ENCODE measurements around the gene RAB33B. TPM values are rescaled to one million over a fixed set of nuclear protein-coding genes. Genes with fewer than 3 reads are reported as not detected.
"Not testable (repeated sequence)": the region's sequence is repeated elsewhere in the genome, so short reads cannot be mapped to it uniquely, and the experiment has no call there.

Gene RAB33B
- total and polyA plus RNA-seq, 9 of the 15 experiments (the other 6 are each of a cell fraction or from before 2014, with no cell fraction given) = 1.7 to 3.7 (median 3.0) TPM

DNA sequence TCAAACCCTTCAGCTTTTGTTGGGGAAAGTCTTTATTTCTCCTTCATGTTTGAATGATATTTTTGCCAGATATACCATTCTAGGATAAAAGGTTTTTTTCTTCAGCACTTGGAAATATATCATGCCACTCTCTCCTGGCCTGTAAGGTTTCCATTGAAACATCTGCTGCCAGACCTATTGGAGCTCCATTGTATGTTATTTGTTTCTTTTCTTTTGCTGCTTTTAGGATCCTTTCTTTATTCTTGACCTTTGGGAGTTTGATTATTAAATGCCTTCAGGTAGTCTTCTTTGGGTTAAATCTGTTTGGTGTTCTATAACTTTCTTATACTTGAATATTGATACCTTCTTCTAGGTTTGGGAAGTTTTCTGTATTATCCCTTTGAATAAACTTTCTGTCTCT is 14.8 kb downstream of the RAB33B start:
- H2AFZ ChIP-seq (ENCODE audit: low read depth, low read length); CTCF ChIA-PET (ENCODE audit: low intra/inter-chr PET ratio); in situ Hi-C loops (cut with MboI); H3K4me3 ChIP-seq; intact Hi-C loops (cut with micrococcal nuclease); H3K27me3 ChIP-seq (ENCODE audit: control insufficient read depth in 2 of 2, insufficient read depth in 2 of 2, low read length in 2 of 2); H3K9me3 ChIP-seq (replicated peaks; ENCODE audit: control insufficient read depth, insufficient read depth, low read depth, low read length); BruUV-seq (replicated peaks); H3K79me2 ChIP-seq (ENCODE audit: control insufficient read depth, insufficient read depth, low read length); H3K9me1 ChIP-seq (ENCODE audit: control insufficient read depth, insufficient read depth, low read length); H3K36me3 ChIP-seq (ENCODE audit: control insufficient read depth, insufficient read depth, low read length); FAIRE-seq; H4K20me1 ChIP-seq (replicated peaks; ENCODE audit: control insufficient read depth, insufficient read depth, low read length); H3K27ac ChIP-seq (ENCODE audit: extremely low read depth, low read depth, low read length); H3K4me1 ChIP-seq (replicated peaks in 1 of 2; ENCODE audit: control insufficient read depth in 2 of 2, insufficient read depth in 2 of 2, low read length in 2 of 2); H3K4me2 ChIP-seq (ENCODE audit: insufficient read depth, low read length); DNase-seq (ENCODE audit: extremely low read depth in 1 of 4, low spot score in 3 of 4); POLR2A ChIA-PET; H3K9ac ChIP-seq (ENCODE audit: insufficient read depth in 1 of 2, low read depth in 2 of 2, low read length in 2 of 2); ATAC-seq: not testable (repeated sequence)
- TF ChIP-seq CBX5 (IDR thresholded peaks at IDR 0.05; ENCODE audit: borderline replicate concordance, low read depth) (0 out of 2 replicates have a peak, but pooled peaks have one; percentile 34), TRIM28 (IDR thresholded peaks at IDR 0.05) (0 out of 2 replicates have a peak, but pooled peaks have one; percentile 35)

DNA sequence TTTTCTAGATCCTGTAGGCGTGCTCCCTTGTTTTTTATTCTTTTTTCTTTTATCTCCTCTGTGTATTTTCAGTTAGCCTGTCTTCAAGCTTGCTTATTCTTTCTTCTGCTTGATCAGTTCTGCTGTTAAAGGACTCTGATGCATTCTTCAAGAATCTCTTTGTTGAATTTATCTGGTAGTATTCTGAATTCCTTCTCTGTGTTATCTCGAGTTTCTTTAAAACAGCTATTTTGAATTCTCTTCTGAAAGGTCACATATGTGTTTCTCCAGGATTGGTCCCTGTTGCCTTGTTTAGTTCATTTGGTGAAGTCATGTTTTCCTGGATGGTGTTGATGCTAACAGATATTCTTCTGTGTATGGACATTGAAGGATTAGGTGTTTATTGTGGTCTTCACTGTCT is 15.3 kb downstream of the RAB33B start:
- Histone ChIP-seq H3K36me3 (ENCODE audit: control insufficient read depth, insufficient read depth, low read length) (peaks cover 5% of the 10 kb centered on the region), H3K9ac (ENCODE audit: insufficient read depth in 1 of 2, low read depth in 2 of 2, low read length in 2 of 2) (no peak overlapping the region), H4K20me1 (replicated peaks; ENCODE audit: control insufficient read depth, insufficient read depth, low read length) (no peaks in the 10 kb centered on the region), H2AFZ (ENCODE audit: low read depth, low read length) (no peak overlapping the region), H3K27ac (ENCODE audit: extremely low read depth, low read depth, low read length) (no peak overlapping the region), H3K9me3 (replicated peaks; ENCODE audit: control insufficient read depth, insufficient read depth, low read depth, low read length) (no peaks in the 10 kb centered on the region; the same call in 1 of the 2 replicates), H3K4me2 (ENCODE audit: insufficient read depth, low read length) (no peak overlapping the region), H3K9me1 (ENCODE audit: control insufficient read depth, insufficient read depth, low read length) (no peaks in the 10 kb centered on the region), H3K4me3 (no peak overlapping the region), H3K4me1 (replicated peaks in 1 of 2; ENCODE audit: control insufficient read depth in 2 of 2, insufficient read depth in 2 of 2, low read length in 2 of 2) (no peaks in the 10 kb centered on the region), H3K27me3 (ENCODE audit: control insufficient read depth in 2 of 2, insufficient read depth in 2 of 2, low read length in 2 of 2) (no peaks in the 10 kb centered on the region), H3K79me2 (ENCODE audit: control insufficient read depth, insufficient read depth, low read length) (no peaks in the 10 kb centered on the region)
- CTCF ChIA-PET (ENCODE audit: low intra/inter-chr PET ratio) = no interaction called here
- no peak for FAIRE-seq
- DNase-seq (ENCODE audit: extremely low read depth in 1 of 4, low spot score in 3 of 4) = no peak
- ATAC-seq = no peak
- POLR2A ChIA-PET = interaction anchor here (0.6 kb wide), 1 partner anchor 9 kb away, joined by 3 read pairs; no protein-coding TSS in a partner anchor
- no TSS peak for BruUV-seq (replicated peaks)
- TF ChIP-seq NCOA2 (IDR thresholded peaks at IDR 0.05; ENCODE audit: partially characterized antibody in 2 of 2) (no peak), ETS2 (tag; IDR thresholded peaks at IDR 0.05; ENCODE audit: borderline replicate concordance, poor library complexity, severe bottlenecking) (no peak)
- intact Hi-C loops (cut with micrococcal nuclease) = no loop called here
- in situ Hi-C loops (cut with MboI) = no loop called here
- WGBS (ENCODE audit: insufficient coverage, low coverage, missing lambda C conversion rate) = 25% methylated on average over 2 of the region's 2 CpGs

Measured in K562 (cell line).